H1 (cell line): ENCODE measurements around the gene WDR7. TPM values are rescaled to one million over a fixed set of nuclear protein-coding genes. Genes with fewer than 3 reads are reported as not detected.
A peak's percentile ranks its signal among the peaks of the same experiment; 100 is the strongest.

Source experiments
- CTCF ChIA-PET: fragments of 300-600 bp; sonication (Branson Sonifier 250); formaldehyde crosslinking; loops from one replicate; lab custom pipeline; 2021; ENCODE audit not compliant: partially characterized antibody; lab: Charles Lee
- POLR2A ChIA-PET: fragments of 300-600 bp; sonication (Branson Sonifier 250); formaldehyde crosslinking; loops from one replicate; lab custom pipeline; 2021; ENCODE audit warnings: inconsistent platforms; ENCODE audit not compliant: partially characterized antibody; lab: Charles Lee
- DNase-seq, 2 experiments: peaks; one replicate each; pipeline versions ENCODE4 v3.0.0 to v3.0.0-alpha.2; 2010 to 2022; ENCODE audit warnings: low spot score in 2 of 2, low read depth in 1 of 2, mixed read lengths in 1 of 2
- FAIRE-seq: peaks from 2 replicates; lab custom pipeline; 2011; peaks lifted over from hg19 to GRCh38; lab: Jason Lieb, UNC
- H2AFZ ChIP-seq: 2 replicates; pipeline ENCODE4 v1.8.1; 2012; ENCODE audit warnings: low read length, inconsistent platforms
- H2AK5ac ChIP-seq: 2 replicates; pipeline ENCODE4 v1.6.1; 2013; ENCODE audit warnings: low read depth, low read length
- H2BK120ac ChIP-seq: replicated peaks from 2 replicates; pipeline ENCODE3; 2013; ENCODE audit warnings: low read depth, low read length, inconsistent platforms
- H2BK12ac ChIP-seq: 2 replicates; pipeline ENCODE4 v1.6.1; 2013; ENCODE audit warnings: low read depth, low read length
- H2BK15ac ChIP-seq: 2 replicates; pipeline ENCODE4 v1.6.1; 2013; ENCODE audit warnings: low read length
- H2BK20ac ChIP-seq: 2 replicates; pipeline ENCODE4 v1.6.1; 2013; ENCODE audit warnings: low read length
- H2BK5ac ChIP-seq: 2 replicates; pipeline ENCODE4 v1.6.1; 2013; ENCODE audit warnings: low read depth, low read length
- H3K14ac ChIP-seq: 2 replicates; pipeline ENCODE4 v1.6.1; 2013; ENCODE audit warnings: inconsistent platforms; ENCODE audit not compliant: insufficient read length
- H3K18ac ChIP-seq: 2 replicates; pipeline ENCODE4 v1.6.1; 2013; ENCODE audit warnings: low read length; ENCODE audit errors: extremely low read depth
- H3K23ac ChIP-seq: 2 replicates; pipeline ENCODE4 v1.6.1; 2013; ENCODE audit warnings: inconsistent platforms; ENCODE audit not compliant: insufficient read length
- H3K23me2 ChIP-seq: 2 replicates; pipeline ENCODE4 v1.6.1; 2013; ENCODE audit warnings: low read depth, low read length
- H3K27ac ChIP-seq: 2 replicates; pipeline ENCODE4 v1.6.1; 2011; ENCODE audit warnings: low read depth, low read length, inconsistent platforms
- H3K27me3 ChIP-seq, 4 experiments: replicated peaks in 1 of 4; 1 replicate in 1 of 4; 2 replicates in 3 of 4; pipeline versions ENCODE4 v1.6.1 to v1.8.1; 2011 to 2013; ENCODE audit warnings: low read length in 3 of 4, mild to moderate bottlenecking in 3 of 4, inconsistent platforms in 2 of 4, mixed read lengths in 2 of 4, moderate library complexity in 1 of 4; ENCODE audit not compliant: control insufficient read depth in 3 of 4, insufficient read depth in 3 of 4; ENCODE audit errors: extremely low read depth in 1 of 4
- H3K36me3 ChIP-seq, 4 experiments: 2 replicates each; pipeline versions ENCODE4 v1.6.1 to v1.8.1; 2011 to 2013; ENCODE audit warnings: mild to moderate bottlenecking in 4 of 4, low read length in 3 of 4, moderate library complexity in 2 of 4, control low read depth in 1 of 4, inconsistent platforms in 1 of 4; ENCODE audit not compliant: insufficient read depth in 4 of 4, control insufficient read depth in 2 of 4
- H3K4ac ChIP-seq: replicated peaks from 2 replicates; pipeline ENCODE3; 2013; ENCODE audit warnings: low read length, low read depth, mixed read lengths, inconsistent platforms; ENCODE audit not compliant: insufficient read length
- H3K4me1 ChIP-seq, 4 experiments: replicated peaks in 1 of 4; 1 replicate in 1 of 4; 2 replicates in 3 of 4; pipeline versions ENCODE4 v1.6.1 to v1.8.1; 2011 to 2013; ENCODE audit warnings: low read length in 3 of 4, inconsistent platforms in 2 of 4, mixed read lengths in 1 of 4; ENCODE audit not compliant: insufficient read depth in 4 of 4, control insufficient read depth in 3 of 4
- H3K4me2 ChIP-seq, 2 experiments: 2 replicates each; pipeline versions ENCODE4 v1.6.1 to v1.8.1; 2011 to 2013; ENCODE audit warnings: low read depth in 2 of 2, low read length in 2 of 2, control low read depth in 1 of 2, inconsistent platforms in 1 of 2, mild to moderate bottlenecking in 1 of 2; ENCODE audit not compliant: insufficient read depth in 1 of 2
- H3K4me3 ChIP-seq, 4 experiments: fragments of 200-600, 300-600 bp in 1 of 4; sonication (generic), shearing (Covaris generic), sonication (Bioruptor Twin) in 1 of 4; 2 replicates each; pipeline versions ENCODE4 v1.5.1 to v1.8.1; 2011 to 2016; ENCODE audit warnings: low read length in 4 of 4, low read depth in 3 of 4, control low read depth in 2 of 4, inconsistent platforms in 2 of 4, mild to moderate bottlenecking in 2 of 4, mixed read lengths in 1 of 4, moderate library complexity in 1 of 4; ENCODE audit not compliant: insufficient read depth in 2 of 4; ENCODE audit errors: extremely low read depth in 1 of 4
- H3K56ac ChIP-seq: replicated peaks from 2 replicates; pipeline ENCODE3; 2013; ENCODE audit warnings: low read depth, mild to moderate bottlenecking, mixed read lengths, low read length, inconsistent platforms; ENCODE audit not compliant: insufficient read length
- H3K79me1 ChIP-seq: 2 replicates; pipeline ENCODE4 v1.6.1; 2013; ENCODE audit warnings: low read depth, low read length, control low read depth
- H3K79me2 ChIP-seq, 2 experiments: 2 replicates each; pipeline versions ENCODE4 v1.6.1 to v1.8.1; 2012 to 2013; ENCODE audit warnings: low read length in 2 of 2, mild to moderate bottlenecking in 2 of 2, inconsistent platforms in 1 of 2; ENCODE audit not compliant: insufficient read depth in 2 of 2, control insufficient read depth in 1 of 2
- H3K9ac ChIP-seq, 4 experiments: replicated peaks in 1 of 4; 1 replicate in 1 of 4; 2 replicates in 3 of 4; pipeline versions ENCODE4 v1.6.1 to v1.8.1; 2011 to 2013; ENCODE audit warnings: low read depth in 3 of 4, low read length in 3 of 4, control low read depth in 2 of 4, mild to moderate bottlenecking in 2 of 4, moderate library complexity in 2 of 4, inconsistent platforms in 1 of 4; ENCODE audit errors: extremely low read depth in 1 of 4
- H3K9me3 ChIP-seq, 2 experiments: 2 replicates each; pipeline versions ENCODE4 v1.6.1 to v1.8.1; 2012 to 2013; ENCODE audit warnings: mild to moderate bottlenecking in 2 of 2, moderate library complexity in 2 of 2, control low read depth in 1 of 2, inconsistent platforms in 1 of 2, low read depth in 1 of 2, low read length in 1 of 2, mixed read lengths in 1 of 2; ENCODE audit not compliant: insufficient read depth in 2 of 2
- H4K20me1 ChIP-seq, 2 experiments: replicated peaks in 1 of 2; 2 replicates each; pipeline versions ENCODE3 to v1.8.1; 2011 to 2013; ENCODE audit warnings: inconsistent platforms in 2 of 2, low read length in 2 of 2, mild to moderate bottlenecking in 1 of 2; ENCODE audit not compliant: insufficient read depth in 2 of 2, control insufficient read depth in 1 of 2
- H4K5ac ChIP-seq: 2 replicates; pipeline ENCODE4 v1.6.1; 2013; ENCODE audit warnings: low read length, low read depth, mixed read lengths, inconsistent platforms; ENCODE audit not compliant: insufficient read length
- H4K8ac ChIP-seq: 2 replicates; pipeline ENCODE4 v1.8.0; 2013; ENCODE audit warnings: mild to moderate bottlenecking, moderate library complexity, low read length, inconsistent platforms; ENCODE audit not compliant: insufficient read depth; ENCODE audit errors: extremely low read depth
- H4K91ac ChIP-seq: replicated peaks from 2 replicates; pipeline ENCODE3; 2013; ENCODE audit warnings: low read length, mixed read lengths, inconsistent platforms; ENCODE audit not compliant: insufficient read length
- WGBS, 2 experiments: shearing (Covaris generic) in 1 of 2; methylation state at CpG; one replicate each; pipeline versions ENCODE4 v1.1.6 to v1.1.7; 2013 to 2015; ENCODE audit warnings: low lambda C conversion rate in 2 of 2, mixed read lengths in 2 of 2, inconsistent platforms in 1 of 2, low coverage in 1 of 2, missing lambda C conversion rate in 1 of 2; ENCODE audit not compliant: insufficient replicate concordance in 2 of 2, insufficient coverage in 1 of 2, insufficient read length in 1 of 2; ENCODE audit errors: extremely low coverage in 1 of 2, missing lambda C conversion rate in 1 of 2; 5-methylcytosine and 5-hydroxymethylcytosine counted together
- polyA plus RNA-seq, 7 experiments: library from polyadenylated mRNA; depleted of rRNA in 3 of 7; stranded (reverse) in 5 of 7; unstranded in 2 of 7; fragments of >200 nt in 5 of 7; fragments of 200-250 nt in 2 of 7; gene quantifications; 1 replicate in 5 of 7; 2 replicates in 1 of 7; 4 replicates in 1 of 7; pipeline versions ENCODE4 v1.2.1 to v1.2.3, GENCODE V29; 2011 to 2013; ENCODE audit warnings: missing spikeins in 2 of 7, mixed read lengths in 2 of 7
- total RNA-seq: library from RNA; stranded (reverse); fragmentation: NEBNext Ultra II Directional; extraction: Animal tissue kit (Norgen Biotek cat#: 25700); gene quantifications from 2 replicates; pipeline ENCODE4 v1.2.1, GENCODE V29; 2021

The WDR7 gene
- total and polyA plus RNA-seq, 2 of the 8 experiments (the other 6 are each of a cell fraction or from before 2014, with no cell fraction given), result 5.5 to 15.2 TPM

GRCh38 chr18:56995579-56996188, 344.5 kb downstream of the WDR7 start:
- Histone ChIP-seq H2BK20ac (no peak overlapping the region), H3K27ac (no peak overlapping the region), H3K79me2 (no peaks in the 10 kb centered on the region), H3K14ac (no peak overlapping the region), H2AK5ac (no peak overlapping the region), H3K9ac (no peak overlapping the region), H2BK15ac (no peak overlapping the region), H3K18ac (no peak overlapping the region), H2BK5ac (no peak overlapping the region), H4K5ac (no peak overlapping the region), H3K4ac (no peak overlapping the region), H3K23me2 (no peaks in the 10 kb centered on the region), H2AFZ (no peak overlapping the region), H4K8ac (no peak overlapping the region), H3K27me3 (no peaks in the 10 kb centered on the region), H3K23ac (no peak overlapping the region), H3K56ac (no peak overlapping the region), H3K4me3 (no peak overlapping the region), H2BK12ac (no peak overlapping the region), H4K20me1 (no peaks in the 10 kb centered on the region), H3K4me1 (no peaks in the 10 kb centered on the region), H4K91ac (no peak overlapping the region), H3K9me3 (no peaks in the 10 kb centered on the region), H3K79me1 (no peaks in the 10 kb centered on the region), H3K36me3 (no peaks in the 10 kb centered on the region), H3K4me2 (no peak overlapping the region), H2BK120ac (no peak overlapping the region)
- peak; percentile 96 for FAIRE-seq
- no peak for DNase-seq
- CTCF ChIA-PET, result interaction anchor here (0.7 to 1.8 kb wide), 13 partner anchors 11 to 456 kb away, joined by 3 to 11 read pairs (median 4); no protein-coding TSS in a partner anchor
- 78% methylated on average over 4 of the region's 4 CpGs; no CpG with 5 or more reads in 1 of the 2 experiments for WGBS, 2 experiments
- POLR2A ChIA-PET, result no interaction called here
